GM19438 (cell line): ENCODE data around the gene SSTR3.
A peak's percentile ranks its signal among the peaks of the same experiment; 100 is the strongest.
"Not testable (repeated sequence)": the region's sequence is repeated elsewhere in the genome, so short reads cannot be mapped to it uniquely, and the experiment has no call there.

Experiments used
- ATAC-seq: cut with Tn5 transposase; IDR thresholded peaks from one replicate; pipeline ENCODE4 v1.9.1; 2021; ENCODE audit warnings: low read depth; ENCODE audit not compliant: unreplicated experiment

The SSTR3 gene

DNA sequence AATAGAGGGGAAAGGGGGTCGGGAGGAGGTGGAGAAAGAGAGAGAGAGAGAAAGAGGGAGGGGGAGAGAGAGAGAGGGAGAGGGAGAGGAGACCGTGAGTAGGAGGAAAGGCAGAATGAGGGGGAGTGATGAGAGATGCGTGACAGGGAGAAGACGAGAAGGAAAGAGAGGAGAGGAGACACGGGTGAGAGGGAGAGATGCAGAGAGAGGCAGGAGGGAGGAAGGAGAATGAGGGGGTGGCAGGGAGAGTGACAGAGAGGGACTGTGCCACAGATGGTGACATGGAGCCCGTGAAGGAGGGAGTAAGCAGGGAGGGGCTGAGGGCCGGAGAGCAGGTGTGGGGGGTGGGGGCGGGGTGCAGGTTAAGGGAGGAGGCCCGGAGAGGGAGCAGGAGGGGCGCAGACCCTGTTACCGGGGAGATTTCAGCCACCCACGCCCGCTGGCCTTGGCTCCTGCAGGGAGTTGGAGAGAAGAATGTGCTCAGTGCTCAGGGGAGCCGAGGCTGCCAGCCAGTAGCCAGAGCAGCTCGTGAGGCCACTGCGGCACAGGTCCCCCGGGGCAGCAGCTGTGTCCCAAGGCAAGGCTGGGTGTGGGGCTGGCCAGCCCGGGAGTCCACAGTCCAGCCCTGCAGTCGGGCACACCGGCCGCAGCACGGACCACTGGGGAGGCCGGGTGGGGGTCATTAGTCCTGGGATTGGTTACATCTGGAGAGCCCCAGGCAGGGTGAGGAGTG, at the start of gene SSTR3:
SSTR3 (minus strand) TSS at position 304 of the 733 bp plus-strand sequence. CDS start 4,674 bp downstream, outside the sequence.
- no peak for ATAC-seq

DNA sequence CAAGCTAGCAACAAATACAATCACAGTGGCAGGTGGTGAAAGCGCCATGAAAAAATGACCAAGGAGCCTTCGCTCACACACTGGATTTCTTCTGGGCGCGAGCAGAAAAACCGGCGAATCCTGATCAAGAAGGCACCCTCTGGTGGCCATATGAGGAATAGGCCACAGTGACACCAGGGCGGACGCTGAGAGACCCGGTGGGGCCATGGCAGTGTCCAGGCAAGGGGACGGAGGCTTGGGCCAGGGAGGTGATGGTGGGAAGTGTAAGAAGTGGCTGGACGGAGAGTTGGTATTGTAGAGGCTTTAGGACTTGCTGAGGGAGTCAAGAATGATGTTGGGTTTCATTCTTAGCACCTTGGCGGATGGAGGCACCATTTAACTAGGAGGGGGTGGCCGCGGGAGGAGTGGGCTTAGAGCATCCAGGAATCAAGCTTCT, 48.6 kb upstream of the SSTR3 start:
- ATAC-seq: no peak

DNA sequence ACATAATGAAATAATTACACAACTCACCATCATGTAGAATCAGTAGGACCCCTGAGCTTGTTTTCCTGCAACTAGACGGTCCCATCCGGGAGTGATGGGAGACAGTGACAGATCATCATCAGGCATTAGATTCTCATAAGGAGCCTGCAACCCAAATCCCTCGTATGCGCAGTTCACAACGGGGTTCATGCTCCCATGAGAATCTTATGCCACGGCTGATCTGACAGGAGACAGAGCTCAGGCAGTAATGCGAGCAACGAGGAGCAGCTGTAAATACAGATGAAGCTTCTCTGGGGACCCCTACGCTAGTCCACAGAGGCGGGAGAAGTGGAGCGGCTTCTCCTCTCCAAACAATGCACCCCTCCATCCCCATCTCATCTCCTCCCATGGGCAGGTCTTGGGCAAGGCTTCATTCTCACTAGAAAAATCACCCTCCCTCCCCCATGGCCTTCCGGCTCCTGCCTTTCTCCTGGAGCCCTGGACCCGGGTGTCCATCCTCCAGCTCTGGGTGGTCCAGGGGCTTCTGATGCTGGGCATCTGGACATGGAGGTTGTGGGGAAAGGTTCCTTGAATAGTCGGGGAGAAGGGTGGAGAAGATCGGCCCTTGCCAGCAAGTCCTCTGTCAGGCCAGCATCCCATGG, 48.0 kb upstream of the SSTR3 start:
- ATAC-seq: no peak

DNA sequence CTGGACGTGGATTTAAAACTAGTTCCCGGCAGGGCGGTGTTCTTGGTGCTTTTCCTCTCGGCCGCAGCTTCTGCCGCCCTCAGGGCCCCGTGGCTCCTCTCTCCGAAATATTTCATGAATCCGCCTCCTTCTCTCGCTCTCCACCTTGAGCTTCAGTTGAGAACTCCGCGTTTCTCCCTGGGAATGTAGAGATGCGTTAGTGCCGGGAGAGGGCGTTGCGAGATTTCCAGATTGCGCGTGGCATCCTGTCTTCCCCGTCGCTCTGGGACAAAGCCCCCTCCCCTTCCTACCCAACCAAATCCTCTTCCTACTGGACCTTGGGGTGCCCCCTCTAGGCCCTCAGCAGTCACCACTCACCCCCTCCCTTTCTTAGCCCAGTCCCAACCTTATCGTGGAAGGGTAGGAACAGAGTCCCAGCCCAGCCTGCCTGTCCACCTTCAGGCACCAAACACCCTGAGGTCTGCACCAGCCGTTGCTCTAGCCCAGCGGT, 47.3 kb upstream of the SSTR3 start:
- no peak for ATAC-seq

DNA sequence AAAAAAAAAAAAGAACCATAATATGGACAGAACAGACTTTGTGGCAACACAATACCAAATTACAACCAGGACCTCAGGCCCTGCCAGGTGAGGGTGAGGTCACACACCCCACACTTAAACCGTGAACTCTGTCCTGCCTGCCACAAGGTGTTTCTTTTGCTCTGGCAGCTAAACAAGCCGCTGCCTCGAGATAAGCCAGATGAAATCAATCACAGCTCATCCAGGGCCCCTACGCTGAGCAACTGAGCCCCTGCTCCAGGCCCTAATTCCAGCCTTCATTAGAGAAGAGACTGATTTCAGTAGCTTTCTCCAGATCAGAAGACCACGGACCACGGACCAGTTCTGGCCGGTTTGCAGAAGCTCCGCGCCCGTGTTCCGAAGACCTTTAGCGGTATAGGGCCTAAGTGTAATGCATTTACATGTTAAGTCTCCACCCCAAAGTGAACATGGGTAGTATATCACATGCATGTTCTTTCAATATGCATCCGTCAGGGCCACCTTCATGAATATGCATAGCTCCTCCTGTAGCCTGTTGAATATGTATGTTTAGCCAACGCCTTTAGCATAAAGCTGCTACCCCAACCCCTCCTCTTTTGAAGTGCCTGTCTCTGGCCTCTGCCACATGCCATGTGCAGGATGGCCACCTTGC, 46.6 kb upstream of the SSTR3 start:
- ATAC-seq: no peak

DNA sequence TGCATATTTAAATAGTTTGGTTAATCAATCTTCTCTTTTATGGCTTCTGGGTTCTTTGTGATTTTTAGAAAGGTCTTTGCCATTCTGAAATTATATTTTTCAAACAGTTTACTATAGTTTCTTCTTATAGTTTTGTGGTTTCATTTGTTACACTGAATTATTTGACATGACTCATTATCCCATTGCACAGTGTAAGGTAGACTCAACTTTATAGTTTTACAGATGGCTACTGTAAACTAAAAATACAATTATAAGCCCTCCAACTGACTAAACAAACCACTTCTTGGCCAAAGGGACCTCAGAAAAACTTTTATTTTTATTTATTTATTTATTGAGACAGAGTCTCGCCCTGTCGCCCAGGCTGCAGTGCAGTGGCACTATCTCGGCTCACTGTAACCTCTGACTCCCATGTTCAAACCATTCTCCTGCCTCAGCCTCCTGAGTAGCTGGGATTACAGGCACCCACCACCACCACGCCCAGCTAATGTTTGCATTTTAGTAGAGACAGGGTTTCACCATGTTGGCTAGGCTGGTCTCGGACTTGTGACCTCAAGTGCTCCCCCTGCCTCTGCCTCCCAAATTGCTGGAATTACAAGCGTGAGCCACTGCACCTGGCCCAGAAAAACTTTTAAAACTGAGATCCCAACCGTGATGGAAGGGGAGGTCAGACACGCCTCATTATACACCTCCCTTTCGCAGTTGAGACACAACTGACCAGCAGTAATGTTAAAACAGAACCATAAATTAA, 45.9 kb upstream of the SSTR3 start:
- no peak for ATAC-seq

DNA sequence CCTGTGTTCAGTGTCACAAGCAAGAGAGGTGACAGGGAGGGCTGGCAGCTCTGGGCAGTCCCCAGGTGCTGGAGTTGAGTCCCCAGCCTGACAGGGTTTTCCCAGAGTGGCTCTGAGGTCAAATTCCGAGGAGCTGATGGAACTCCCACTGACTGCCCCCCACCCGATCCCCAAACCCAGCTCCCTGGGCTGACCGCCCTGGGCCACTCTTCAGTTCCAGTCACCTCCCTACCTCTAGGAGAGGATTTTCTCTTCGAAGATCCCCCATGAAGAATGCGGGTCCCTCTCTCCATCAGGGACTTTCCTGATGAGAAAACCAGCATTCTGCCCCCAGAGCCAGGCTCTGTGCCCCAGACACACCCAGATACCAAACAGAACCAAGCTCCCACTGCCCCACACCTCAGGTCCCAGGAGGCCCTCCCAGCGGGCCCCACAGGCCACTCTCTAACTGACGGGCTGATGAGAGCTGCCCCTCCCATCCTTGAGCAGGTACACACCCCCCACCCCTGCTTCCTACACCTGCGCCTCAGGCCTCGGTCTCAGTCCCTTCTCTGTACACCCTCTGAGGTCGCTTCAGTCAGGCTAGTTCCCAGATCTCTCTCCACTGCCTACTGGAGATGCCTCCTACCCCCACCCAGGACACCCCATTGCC, 43.9 kb upstream of the SSTR3 start:
- no peak for ATAC-seq

DNA sequence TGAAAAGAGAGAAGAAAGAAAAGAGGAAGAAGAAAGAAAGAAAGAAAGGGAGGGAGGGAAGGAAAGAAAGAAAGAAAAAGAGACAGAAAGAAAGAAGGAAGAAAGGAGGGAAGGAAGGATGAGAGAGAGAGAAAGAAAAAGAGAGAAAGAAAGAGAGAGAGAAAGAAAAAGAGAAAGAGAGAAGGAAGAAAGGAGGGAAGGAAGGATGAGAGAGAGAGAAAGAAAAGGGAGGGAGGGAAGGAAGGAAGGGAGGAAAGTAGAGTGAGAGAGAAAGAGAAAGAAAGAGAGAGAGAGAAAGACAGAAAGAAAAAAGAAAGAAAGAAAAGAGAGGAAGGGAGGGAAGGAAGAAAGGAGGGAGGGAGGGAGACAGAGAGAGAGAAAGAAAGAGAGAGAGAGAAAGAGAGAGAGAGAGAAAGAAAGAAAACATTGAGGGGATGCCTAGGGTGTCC, 43.3 kb upstream of the SSTR3 start:
- no peak for ATAC-seq

DNA sequence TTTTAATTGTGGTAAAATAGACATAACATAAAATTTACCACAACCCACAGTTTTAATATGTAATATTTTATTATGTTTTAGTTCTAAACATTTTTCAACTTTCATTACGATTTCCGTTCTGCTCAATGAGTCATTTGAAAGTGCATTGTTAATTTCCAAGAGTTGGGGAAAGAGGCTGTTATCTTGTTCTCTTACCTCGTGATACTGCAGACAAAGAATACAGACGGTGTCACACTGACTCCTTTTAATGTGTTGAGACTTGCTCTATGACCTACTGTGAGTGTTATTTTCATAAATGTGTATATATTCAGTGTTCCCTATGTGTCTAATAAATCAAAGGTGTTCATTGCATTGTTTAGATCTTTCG, 42.6 kb upstream of the SSTR3 start:
- no peak for ATAC-seq

DNA sequence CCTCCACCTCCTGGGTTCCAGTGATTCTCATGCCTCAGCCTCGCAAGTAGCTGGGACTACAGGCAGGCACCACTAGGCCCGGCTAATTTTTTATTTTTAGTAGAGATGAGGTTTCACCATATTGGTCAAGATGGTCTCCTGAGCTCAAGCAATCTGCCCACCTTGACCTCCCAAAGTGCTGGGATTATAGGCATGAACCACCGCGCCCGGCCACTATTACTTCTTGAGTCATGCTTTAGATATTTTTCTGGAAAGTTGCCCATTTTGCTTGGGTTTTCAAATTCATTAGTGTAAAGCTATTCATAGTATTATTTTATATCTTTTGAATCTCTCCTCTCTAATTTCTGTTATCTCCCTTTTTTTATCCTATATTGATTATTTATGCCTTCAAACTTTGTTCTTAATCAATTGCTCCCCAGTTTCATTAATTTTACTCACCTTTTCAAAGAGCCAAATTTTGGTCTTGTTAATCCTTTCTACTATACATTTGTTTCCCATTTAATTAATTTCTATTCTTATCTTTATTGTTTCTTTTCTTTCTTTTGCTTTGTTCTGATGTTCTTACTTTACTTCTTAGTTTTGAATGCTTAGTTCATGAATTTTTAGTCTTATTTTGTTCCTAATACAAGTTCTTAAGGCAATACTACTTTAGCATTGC, 42.1 kb upstream of the SSTR3 start:
- no peak for ATAC-seq

DNA sequence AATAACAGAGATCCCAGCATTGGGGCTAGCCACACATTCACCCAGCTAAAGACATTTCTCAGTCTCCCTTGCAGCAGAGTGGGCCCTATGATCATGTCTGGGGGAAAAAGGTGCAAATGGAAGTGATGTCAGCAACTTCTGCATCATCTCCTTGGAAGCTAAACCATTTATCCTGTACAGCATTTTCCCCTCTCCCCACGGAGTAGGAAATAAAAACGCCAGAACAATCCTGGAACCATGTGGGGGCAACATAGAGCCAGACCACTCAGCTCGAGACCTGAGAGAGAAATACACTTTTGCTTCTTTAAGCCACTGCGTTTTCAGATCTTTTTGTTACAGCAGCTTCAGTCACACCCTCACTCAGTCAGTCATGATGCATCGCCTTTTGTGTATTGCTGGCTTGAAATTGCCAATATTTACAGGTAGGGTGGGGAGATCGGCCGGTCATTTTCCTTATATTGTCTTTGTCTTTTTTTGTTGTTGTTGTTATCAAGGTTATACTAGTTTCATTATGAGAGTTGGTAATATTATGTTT, 40.9 kb upstream of the SSTR3 start:
- ATAC-seq: no peak

DNA sequence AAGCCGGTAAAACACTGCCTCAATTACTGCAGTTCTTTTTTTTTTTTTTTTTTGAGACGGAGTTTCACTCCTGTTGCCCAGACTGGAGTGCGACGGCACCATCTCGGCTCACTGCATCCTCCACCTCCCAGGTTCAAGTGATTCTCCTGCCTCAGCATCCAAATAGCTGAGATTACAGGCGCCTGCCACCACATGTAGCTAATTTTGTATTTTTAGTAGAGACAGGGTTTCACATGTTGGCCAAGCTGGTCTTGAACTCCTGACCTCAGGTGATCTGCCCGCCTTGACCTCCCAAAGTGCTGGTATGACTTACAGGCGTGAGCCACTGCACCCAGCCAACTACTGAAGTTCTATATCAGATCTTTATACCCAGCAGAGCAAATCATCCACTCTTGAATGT, 39.6 kb upstream of the SSTR3 start:
- not testable (repeated sequence) for ATAC-seq

DNA sequence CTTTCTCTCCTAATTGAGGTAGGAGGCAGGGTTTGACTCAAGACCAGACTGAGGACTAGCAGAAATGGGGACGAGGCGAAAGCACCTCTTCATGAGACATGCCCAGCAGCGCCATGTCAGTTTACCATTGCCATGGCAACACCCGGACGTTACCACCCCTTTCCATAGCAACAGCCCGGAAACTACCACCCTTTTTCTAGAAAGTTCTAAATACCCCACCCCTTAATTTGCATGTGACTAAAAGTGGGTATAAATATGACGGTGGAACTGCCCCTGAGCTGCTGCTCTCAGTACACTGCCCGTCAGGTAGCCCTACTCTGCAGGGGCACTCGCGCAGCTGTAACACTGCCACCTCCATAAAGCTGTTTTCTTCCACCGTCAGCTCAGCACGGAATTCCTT, 37.7 kb upstream of the SSTR3 start:
- no peak for ATAC-seq

DNA sequence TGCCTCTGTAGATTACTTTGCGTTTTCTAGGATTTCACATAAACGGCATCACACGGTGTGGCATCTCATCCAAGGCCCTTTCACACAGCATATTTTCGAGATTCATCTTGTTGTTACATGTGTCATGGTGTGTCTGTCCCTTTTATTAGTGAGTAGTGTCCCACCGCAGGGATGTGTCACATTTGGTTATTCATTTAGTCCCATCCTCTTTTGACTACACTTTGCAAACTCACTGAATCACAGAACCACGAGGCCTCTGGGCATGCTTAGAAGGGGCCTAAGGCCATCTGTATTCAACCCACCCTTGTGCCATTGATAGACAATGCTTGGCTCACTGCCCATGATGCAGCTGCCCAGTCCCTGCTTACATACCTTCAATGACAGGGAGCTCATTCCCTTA, 36.0 kb upstream of the SSTR3 start:
- no peak for ATAC-seq

DNA sequence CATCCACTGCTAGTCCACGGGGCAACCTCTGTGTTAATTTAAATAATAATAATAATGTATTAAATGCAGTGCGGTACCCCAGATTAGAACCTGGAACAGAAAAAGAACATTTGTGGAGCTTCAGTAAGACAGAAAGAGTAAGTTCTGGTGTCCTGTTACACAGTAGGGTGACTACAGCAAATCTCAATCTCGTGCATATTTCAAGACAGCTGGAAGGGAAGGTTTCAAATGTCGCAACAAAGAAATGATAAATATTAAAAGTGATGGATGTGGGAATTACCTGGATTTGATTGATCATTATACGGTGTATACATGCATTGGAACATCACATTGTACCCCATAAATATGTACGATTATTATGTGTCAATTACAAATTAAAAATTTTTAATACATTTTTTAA, 33.5 kb upstream of the SSTR3 start:
- no peak for ATAC-seq

DNA sequence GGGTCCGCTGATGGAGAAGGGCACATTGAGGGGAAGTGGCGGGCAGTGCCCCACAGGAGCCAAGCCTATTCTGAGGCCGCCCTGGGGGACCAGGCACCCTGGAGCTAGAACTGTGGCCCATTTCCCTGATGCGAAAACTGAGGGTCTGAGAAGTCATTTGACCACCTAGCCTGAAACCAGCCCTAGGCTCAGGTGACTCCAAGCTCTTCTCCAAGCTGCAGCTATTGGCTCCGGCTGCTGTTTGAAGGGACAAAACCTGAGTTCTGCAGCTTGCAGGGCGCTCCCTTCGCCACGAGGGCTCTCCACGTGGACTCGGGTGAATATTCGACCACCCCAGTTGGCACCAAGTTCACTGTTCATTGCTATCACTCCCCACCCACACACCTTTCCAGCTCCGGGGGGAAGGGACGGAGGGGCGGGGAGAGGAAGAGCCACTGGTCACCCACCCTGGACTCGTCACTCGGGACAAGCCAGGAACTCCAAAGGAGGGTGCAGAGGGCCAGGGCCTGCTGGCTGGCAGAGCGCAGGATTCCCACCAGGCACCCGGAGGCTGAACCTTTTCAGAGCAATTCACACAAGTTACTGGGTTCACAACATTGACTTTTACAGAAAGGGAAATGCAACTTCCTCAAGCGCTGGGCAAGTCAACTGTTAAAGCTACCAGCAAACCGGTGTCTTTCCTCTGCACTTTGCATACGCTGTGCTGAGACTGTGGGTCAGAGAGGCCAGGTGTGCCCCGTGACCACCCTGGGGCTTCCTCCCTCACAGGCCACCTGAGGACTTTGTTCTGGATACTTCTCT, 32.8 kb upstream of the SSTR3 start:
- ATAC-seq: no peak

DNA sequence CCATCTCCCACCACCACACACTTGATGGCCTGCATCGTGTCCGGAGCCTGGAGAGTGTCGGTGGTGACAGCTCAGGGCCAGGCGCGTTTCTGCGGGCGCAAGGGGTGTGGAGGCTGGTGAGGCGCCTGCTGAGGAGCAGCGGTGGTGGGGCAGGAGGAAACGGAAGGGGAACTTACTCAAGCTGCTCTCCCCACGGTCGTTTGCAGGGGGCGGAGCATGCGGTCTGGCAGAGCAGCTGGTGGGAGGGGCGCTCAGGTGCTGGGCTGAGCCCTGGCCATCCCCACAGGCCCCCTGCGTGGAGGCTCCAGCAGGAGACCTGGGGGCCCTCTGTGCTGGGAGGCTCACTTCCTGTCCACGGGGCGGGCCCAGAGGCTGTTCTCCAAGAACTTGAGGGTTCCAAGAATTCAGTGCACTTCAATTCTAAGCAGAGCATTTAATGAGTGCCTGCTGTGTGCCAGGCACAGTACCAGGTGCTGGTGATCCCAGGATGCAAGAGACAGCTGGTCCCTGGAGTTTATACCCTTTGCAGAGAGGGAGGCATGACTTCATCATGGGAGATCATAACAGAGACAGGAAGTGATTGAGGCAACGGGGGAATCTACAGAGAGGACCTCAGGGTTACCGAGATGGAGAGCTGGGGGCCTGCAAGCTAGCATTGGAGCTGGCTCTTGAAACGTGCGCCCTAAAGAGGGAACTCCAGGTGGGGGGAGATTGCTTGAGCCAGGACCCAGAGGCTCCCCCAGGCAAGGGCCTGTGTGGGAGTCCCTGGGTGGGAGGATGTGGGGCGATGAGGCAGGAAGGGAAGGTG, 32.0 kb upstream of the SSTR3 start, which contains the start of gene RAC2:
RAC2 (minus strand) TSS at position 156 of the 808 bp plus-strand sequence; CDS start at position 35, 121 bp downstream.
- ATAC-seq: peak; percentile 44
